Umbilical cord (tissue), 2 donors: Measurements from ENCODE around the gene EBF3. TPM values are rescaled to one million over a fixed set of nuclear protein-coding genes. Genes with fewer than 3 reads are reported as not detected.

Experiments used
- DNase-seq: peaks from one replicate; pipeline ENCODE4 v3.0.0-alpha.2; 2015; ENCODE audit warnings: low spot score
- total RNA-seq: library from RNA; depleted of rRNA; stranded (reverse); fragments of >200 nt; gene quantifications from one replicate; pipeline ENCODE4 v1.2.3, GENCODE V29; 2014; ENCODE audit warnings: low replicate concordance; ENCODE audit not compliant: insufficient read depth

Gene EBF3
- total RNA-seq, 1 donor from 2014 or later, result 3.6 TPM

GRCh38 chr10:129959544-129960480 is 4.3 kb downstream of the EBF3 start:
- no peak for DNase-seq

GRCh38 chr10:129958629-129959543 is 5.2 kb downstream of the EBF3 start:
- no peak for DNase-seq

DNA sequence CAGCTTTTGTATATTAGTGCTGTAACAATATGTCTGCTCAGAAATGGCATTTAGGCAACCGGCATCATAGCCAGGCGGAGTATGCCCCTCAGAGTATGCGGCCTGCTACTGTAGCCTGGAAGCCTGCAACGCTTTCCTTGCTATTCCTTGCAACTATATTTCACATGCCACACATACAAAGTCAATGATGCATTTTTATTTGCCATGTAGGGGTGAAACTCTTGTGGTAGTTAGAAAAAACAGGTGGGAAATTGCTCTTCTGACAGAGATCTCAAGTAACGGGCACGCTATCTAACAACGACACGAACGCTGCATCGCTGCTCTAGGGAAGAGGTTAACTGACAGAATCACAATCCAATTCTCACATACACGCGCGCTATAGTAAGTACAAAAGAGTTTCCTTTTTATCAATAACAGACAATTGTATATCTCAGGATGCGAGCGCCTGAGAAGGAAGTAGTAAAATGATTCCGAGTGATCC is 5.9 kb downstream of the EBF3 start:
- DNase-seq, result peak; percentile 37

DNA sequence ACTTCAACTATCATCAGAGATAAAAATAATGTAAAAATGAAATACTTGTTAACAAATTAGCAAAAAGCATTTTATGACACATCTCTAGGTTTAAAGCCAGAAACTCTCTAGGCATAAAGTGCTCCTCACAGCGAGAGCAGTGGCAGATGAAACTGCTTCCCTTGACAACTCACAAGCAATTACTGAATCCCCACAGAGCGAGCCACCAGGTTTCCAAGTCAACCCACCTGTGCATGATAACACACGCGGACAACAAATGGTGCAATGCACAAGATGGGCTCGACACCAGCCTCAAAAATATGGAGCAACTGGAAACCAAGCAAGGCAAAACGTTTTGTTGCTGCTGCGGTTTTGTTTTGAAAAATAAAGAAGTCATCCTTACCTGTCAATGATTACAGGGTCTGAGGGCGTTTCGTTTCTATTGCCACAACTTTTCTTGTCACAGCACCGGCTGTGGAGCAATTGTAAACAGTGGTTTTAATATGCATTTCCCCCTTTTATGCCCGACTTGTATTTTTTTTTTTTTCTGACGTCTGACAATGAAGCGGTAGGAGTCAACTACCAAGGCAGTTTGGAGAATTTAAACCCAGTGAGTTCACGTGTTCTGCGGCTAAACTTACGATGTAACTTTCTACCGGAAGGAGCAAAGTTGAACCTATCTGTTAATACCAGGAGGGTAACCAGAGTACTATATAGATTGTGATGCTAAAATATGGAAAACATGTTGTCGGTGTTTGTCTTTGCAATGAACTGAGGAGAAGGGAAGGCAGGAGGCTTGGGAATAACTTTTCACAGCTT is 7.0 kb downstream of the EBF3 start:
- DNase-seq, result no peak

- no peak for DNase-seq
Observed at GRCh38 chr10:129956286-129956670, 7.8 kb downstream of the EBF3 start.

- DNase-seq, result no peak
Observed at GRCh38 chr10:129955601-129956285, 8.3 kb downstream of the EBF3 start.

DNA sequence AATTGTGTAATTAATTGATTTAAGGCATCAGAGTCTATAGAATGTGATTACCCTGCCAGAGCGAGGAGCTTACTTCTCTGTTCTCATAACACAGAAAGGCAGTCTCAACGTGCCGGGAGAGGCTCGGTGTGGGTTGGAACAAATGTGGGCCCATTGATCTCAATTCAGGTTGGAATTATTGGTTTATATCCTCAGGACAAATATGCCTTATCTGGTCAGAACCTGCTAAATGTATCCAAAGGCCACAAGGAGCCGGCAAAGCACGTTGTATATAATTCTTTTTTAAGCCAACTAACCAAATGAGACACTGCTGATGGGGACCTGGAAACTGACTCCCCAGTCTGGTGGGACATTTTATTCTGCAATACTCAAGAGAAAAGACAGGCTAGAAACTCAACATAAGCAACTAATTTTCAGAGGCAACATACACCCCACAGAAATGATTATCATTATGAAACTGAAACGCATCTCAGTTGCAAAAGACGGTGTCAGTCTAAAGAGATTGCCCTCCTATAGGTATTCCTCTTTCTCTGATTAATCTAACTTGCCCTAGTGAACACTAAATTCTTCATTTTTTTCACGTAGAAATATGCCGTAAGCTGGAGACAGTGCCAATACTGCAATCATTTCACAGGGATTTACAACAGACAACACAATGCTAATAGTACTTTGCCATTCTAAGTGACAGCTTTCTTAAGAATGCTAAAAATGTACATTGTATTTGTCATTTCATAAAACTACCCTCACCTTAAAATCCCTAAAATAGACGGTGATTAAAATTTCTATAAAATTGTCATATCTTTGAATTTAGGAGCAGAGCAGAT is 9.4 kb downstream of the EBF3 start:
- no peak for DNase-seq

DNA sequence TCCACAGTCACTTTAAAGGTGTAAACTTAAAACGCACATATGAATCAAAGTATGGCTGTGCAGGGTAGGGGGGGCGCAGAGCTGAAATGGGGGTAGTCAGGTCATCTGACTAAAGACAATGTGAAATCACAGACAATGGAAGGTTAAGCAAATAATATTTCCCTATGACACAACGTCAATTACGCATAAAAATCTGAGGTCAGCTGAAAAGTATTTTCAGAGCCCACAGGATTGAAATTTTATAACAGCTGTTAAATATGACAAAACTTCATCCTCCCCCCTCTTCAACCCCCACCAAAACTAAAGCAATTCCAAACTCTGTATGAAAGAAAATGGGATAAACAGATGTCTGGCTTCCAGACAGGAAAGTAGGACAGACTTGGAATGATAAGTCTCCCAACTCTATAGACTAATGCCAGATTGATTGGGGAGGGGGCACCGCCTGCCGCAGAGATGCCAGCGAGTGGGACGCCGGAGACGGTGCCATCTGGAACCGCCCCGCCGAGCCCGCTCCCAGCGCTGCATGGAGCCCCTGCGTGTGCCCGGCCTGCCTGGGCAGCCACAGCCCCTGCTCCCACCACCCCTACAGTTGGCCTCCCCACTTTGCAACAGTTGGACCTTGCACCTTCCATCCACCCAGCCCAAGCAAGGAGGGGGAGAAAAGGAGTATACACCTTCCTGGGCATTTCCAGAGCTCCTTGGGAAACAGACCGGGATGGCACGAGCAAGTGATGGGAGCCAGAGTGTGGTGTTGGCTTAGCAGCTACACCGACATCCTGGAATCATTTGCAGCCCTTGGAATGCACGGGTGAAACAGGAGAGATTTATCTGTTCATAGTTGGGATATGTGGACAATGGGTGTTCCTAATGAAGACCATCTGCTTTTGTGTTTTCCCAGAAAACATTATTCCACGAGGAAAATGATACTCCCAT is 10.7 kb downstream of the EBF3 start:
- no peak for DNase-seq

DNA sequence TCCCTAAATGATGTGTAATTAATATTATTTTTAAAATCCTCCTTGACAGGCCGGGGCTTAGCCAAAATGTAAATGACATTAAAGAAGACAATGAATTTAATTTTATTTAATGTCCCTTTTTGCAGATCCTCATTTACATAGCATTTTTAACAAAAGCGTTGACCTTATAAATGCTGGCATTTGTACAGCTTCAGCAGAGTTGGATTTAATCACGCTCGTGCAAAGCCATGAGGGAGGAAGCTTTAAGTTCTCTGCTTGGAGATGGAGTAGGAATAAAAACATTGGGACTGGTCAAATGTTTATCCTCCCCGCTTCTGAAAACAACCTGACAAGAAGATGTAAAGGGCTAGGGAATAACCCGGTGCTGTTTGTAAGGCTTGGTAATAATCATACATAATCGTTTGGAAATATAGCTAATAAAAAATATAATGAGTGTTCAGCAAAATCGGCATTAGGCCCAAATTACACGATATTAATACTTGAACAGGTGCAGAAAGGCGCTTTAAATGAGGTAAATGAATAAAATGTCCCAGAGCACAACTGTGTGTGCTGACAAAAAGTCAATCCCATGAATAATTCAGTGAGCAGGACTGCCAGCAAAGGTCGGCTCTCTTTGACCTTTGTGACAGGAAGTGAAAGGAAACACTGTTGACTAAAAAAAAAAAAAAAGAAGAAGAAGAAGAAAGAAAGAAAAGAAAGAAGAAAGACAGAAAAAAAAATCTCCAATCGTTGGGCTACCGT is 11.5 kb downstream of the EBF3 start:
- no peak for DNase-seq

DNA sequence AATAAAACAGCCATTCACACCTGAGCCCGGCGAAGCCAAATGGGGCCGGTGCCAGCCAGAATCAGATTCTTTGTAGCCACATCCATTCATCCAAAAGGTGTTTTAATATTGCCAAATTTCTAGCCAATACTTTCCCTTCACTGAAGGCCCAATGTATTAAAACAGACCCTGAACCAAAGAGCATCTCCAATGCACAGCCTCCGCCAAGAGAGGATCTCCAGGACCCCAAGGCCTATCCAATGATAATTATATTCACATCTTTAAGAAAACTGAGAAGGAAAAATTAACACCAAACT is 12.2 kb downstream of the EBF3 start:
- no peak for DNase-seq

DNA sequence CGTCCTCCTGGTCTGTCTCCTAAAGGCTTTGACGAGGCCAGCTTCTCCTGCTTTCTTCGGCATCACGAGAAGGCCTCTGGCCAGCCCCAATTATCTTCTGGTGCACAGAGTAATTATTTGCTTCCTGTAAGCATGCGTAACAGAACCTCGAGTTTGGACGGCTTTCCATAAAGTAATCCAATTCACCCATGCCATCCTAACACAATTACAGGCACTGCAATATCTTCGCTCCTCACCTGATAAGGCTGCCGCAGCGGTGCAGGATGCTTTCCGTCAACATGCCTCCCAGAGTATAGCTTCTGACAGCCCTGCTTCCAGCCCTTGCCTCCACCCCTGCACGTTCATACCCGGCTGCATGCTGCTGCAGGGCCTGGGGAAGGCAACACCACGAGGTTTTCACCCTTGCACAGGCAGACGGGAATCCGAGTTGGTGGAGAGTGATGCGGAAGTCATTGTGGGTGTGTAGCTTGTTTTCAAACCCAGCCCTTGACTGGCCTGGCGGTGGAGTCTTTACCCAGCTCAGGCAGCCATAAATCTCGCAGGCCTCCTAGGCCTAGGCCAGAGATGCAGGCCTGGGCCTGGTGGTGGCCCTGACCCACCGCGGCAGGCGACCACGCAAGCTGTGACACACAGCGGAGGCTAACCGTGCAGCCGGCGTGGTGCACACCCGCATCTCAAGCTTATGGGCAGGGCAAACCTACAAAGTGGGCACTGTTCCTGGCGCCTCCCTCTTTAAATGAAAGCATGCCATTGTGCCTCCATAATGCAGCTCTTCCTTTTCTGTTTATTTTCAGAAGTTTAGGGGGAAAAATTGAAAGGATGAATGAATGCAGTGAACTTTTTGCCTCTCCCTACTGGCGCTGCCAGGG is 12.7 kb downstream of the EBF3 start:
- DNase-seq, result no peak

DNA sequence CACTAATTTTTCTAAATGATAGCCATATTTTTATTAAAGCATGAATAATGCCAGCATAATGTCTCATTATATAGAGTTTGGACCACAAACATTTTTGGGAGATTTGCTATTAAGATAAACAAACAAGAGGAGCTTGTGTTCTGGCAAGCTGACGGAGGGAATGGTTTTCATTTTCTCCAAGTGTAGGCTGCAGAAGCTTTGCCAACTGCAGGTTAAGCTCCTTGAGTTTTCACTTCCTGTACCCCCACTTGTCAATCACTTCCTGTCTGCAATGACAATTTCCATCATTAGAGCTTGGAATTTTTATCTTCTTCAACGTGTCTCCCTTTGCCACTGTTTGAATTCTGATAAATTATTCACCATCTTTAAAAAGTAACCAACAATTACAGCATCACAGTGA is 13.4 kb downstream of the EBF3 start:
- no peak for DNase-seq

- DNase-seq, result peak; percentile 82
Observed at GRCh38 chr10:129949891-129950291, 14.2 kb downstream of the EBF3 start.

DNA sequence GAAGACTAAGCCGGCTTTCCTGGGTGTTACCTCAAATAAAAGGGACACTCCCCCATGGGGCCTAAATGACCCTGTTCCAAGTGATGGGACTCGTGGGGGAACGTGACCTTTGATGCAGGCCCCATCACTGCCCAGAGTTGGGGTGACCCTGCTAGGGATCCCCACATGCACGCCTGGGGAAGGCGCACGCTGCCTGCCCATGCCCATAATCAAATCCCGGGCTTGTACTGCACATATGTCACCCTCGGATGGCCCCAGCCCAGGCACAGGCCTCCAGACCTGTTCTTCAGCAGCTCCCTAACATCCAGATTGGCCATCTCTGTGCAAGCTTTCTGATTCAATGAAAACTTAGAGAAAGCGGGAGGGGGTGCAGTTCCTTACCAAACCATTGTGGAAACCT is 14.7 kb downstream of the EBF3 start:
- DNase-seq, result no peak

- no peak for DNase-seq
Observed at GRCh38 chr10:129946859-129947258, 17.2 kb downstream of the EBF3 start.

GRCh38 chr10:129945941-129946760 is 17.9 kb downstream of the EBF3 start:
- DNase-seq, result no peak
